K562 treated with DMSO at 1 percent for 12 hours (cell line): ENCODE results near the gene TTLL4. TPM values are rescaled to one million over a fixed set of nuclear protein-coding genes. Genes with fewer than 3 reads are reported as not detected.

ENCODE experiments used
- total RNA-seq: library from RNA; unstranded; fragments of 300-600 nt; gene quantifications from 2 replicates; pipeline ENCODE4 v1.2.3, GENCODE V29; 2022; ENCODE audit not compliant: insufficient read depth

The TTLL4 gene, protein sequence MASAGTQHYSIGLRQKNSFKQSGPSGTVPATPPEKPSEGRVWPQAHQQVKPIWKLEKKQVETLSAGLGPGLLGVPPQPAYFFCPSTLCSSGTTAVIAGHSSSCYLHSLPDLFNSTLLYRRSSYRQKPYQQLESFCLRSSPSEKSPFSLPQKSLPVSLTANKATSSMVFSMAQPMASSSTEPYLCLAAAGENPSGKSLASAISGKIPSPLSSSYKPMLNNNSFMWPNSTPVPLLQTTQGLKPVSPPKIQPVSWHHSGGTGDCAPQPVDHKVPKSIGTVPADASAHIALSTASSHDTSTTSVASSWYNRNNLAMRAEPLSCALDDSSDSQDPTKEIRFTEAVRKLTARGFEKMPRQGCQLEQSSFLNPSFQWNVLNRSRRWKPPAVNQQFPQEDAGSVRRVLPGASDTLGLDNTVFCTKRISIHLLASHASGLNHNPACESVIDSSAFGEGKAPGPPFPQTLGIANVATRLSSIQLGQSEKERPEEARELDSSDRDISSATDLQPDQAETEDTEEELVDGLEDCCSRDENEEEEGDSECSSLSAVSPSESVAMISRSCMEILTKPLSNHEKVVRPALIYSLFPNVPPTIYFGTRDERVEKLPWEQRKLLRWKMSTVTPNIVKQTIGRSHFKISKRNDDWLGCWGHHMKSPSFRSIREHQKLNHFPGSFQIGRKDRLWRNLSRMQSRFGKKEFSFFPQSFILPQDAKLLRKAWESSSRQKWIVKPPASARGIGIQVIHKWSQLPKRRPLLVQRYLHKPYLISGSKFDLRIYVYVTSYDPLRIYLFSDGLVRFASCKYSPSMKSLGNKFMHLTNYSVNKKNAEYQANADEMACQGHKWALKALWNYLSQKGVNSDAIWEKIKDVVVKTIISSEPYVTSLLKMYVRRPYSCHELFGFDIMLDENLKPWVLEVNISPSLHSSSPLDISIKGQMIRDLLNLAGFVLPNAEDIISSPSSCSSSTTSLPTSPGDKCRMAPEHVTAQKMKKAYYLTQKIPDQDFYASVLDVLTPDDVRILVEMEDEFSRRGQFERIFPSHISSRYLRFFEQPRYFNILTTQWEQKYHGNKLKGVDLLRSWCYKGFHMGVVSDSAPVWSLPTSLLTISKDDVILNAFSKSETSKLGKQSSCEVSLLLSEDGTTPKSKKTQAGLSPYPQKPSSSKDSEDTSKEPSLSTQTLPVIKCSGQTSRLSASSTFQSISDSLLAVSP
- 28.0 and 54.8 TPM in 2 replicates for total RNA-seq

DNA sequence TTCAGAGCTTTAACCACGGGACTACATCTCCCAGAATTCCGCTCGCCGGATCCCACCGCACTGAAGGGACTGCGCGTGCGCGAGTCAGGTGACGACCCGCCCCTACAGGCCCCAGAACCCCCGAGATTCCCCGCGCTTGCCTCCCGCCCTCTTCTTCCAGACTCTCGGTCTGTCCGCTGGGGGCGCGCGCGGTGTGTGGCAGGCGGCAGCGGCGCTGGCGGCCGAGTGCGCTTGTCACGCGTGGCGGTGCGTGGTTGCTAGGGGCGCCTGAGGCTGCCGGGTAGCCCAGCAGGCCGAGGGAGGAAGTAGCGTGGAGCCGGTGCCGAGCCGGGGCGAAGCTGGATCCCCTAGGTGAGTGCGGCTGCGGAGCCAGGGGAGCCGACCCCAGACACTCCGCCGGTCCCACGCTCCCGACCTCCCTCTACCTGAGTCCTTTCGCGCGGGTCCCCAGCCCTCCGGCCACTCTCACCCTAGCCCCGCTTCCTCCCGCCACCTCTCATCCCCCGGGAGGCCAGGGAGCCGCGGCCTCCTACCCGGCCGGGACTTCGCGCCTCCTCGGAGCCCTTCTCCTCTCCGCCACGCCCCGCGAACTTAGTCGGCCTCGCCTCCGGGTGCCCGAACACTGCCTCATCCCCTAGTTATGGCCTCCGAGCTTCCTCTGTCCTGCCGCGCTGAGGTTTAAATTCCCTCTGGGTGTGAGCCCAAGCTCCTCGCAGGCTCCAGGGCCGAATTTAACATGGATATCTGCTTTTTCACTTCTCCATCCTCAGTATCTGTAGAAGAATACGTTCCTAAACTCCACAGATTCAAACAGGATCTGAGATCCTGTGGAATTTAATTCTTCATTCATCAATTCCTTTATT lies at the start of gene TTLL4:
TTLL4 (plus strand) TSS at position 149 of the 863 bp plus-strand sequence. CDS start 26,842 bp downstream, outside the sequence.

DNA sequence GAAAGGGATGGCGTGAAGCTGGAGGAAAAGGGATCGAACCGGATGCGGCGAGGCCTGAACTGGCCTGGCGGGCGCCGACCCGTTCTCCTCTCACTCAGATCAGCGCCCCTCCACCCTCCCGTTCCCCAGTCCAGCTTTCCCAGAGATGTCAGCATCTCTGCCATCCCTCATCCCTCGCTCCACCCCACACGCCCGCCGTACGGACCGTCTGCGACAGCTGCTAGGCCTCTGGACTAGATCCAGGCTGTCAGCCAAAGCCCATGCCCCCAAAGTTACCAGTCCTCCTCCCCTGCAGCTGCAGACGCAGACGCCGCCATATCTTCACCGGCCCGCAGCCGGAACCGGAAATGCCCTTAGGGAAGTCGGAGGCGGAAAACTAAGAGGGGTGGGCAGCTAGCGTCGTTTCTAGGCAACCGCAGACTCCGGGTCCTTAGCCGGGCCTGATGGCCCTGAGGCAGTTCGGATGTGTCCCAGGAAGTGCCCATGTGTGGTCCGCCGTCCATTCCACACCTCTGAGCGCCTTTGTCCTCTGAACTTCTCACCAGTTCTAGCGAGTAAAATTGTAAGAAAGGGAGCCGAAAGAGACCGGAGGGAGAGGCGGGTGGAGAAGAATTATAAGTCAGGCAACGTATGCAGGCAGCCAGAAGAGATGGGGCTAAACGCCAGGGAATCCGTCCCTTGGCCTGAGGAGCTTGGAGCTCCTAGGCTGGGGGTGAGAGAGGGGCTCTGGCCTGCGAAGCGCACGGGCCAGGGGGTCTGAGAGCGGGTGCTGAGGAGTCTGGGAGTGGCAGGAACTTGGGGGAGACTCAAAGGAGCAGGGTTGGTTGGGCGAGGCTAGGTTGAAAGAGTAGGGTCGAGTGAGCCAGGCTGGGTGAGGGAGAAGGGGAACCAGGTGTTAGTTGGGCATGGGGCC lies 38.7 kb upstream of the TTLL4 start, which contains the start of the genes RNF25 and STK36:
RNF25 (minus strand) TSS at position 349 of the 913 bp plus-strand sequence; CDS start at position 317, 32 bp downstream.
STK36 (plus strand) TSS at position 433 of the 913 bp plus-strand sequence. CDS start 744 bp downstream, outside the sequence.

DNA sequence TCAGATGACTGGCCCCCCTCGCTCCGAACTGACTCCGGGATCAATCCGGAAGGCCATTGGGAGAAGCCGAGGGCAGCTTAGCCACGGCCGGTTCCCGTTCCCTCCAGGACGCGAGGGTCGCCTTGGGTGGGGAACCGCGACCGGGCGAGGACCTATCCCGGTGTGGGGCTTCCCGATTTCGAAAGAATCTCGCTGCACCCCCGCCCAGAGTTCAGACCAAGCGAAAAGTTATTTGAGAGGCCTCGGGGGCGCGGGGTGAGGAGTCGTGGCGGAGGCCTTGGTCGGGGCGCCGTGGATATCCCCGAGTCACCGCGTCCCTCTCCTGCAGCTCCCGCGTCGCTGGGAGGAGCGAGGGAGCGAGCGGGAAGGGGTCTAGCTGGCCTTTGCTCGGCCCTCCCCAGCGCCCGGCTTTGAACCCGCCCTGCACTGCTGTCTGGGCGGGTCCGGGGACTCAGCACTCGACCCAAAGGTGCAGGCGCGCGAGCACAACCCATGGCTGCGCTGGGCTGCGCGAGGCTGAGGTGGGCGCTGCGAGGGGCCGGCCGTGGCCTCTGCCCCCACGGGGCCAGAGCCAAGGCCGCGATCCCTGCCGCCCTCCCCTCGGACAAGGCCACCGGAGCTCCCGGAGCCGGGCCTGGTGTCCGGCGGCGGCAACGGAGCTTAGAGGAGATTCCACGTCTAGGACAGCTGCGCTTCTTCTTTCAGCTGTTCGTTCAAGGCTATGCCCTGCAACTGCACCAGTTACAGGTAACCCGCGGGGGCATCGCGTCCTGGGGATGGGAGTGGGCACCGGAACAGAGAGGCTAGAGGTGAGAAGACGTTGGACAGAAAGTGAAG lies 71.3 kb downstream of the TTLL4 start, which contains the start of gene CYP27A1:
CYP27A1 (plus strand) TSS at position 457 of the 837 bp plus-strand sequence; CDS start at position 493, 36 bp downstream.

Other genes starting within 250 kb of the TTLL4 start
- 0.68 and 4.9 TPM in 2 replicates for gene USP37, start 142.5 kb upstream of the TTLL4 start, total RNA-seq
- 8.1 and 30.9 TPM in 2 replicates for gene CNOT9, start 142.0 kb upstream of the TTLL4 start, total RNA-seq
- gene PLCD4, start 102.9 kb upstream of the TTLL4 start, total RNA-seq = 0.31 TPM in 1 of 2 replicates, not detected in the other
- gene ZNF142, start 51.2 kb upstream of the TTLL4 start, total RNA-seq = 2.5 and 14.3 TPM in 2 replicates
- gene BCS1L, start 51.2 kb upstream of the TTLL4 start, total RNA-seq = 23.2 TPM in 2 replicates
- gene RNF25, start 38.8 kb upstream of the TTLL4 start, total RNA-seq = 22.6 and 38.6 TPM in 2 replicates
- 4.2 and 6.8 TPM in 2 replicates for gene STK36, start 38.7 kb upstream of the TTLL4 start, total RNA-seq
- gene CYP27A1, start 71.3 kb downstream of the TTLL4 start, total RNA-seq = not detected in 2 replicates
- not detected in 2 replicates for gene PRKAG3, start 121.0 kb downstream of the TTLL4 start, total RNA-seq
- not detected in 2 replicates for gene WNT6, start 149.0 kb downstream of the TTLL4 start, total RNA-seq
- gene WNT10A, start 170.0 kb downstream of the TTLL4 start, total RNA-seq = not detected in 2 replicates
- gene CDK5R2, start 248.8 kb downstream of the TTLL4 start, total RNA-seq = not detected in 2 replicates